Inflammatory macrophage (primary cell): ENCODE measurements around the gene PPFIA1.

Source experiments
- DNase-seq, 2 donors: peaks; one replicate each; pipeline ENCODE4 v3.0.0-alpha.2; 2020 to 2022

The PPFIA1 gene

GRCh38 chr11:70433526-70433925 is 163.0 kb downstream of the PPFIA1 start:
- DNase-seq: no peak
